KMS-11 (cell line): ENCODE data around the gene HECA.

Source experiments
- H2AFZ ChIP-seq: fragments of 200-600 bp; sonication (generic); 2 replicates; pipeline ENCODE4 v1.6.1; 2016; ENCODE audit warnings: antibody characterized with exemption, mixed run types, low read depth
- H3K27ac ChIP-seq: fragments of 200-600 bp; sonication (generic); 2 replicates; pipeline ENCODE4 v1.6.1; 2016; ENCODE audit warnings: mild to moderate bottlenecking, mixed run types
- H3K27me3 ChIP-seq: fragments of 200-600 bp; sonication (generic); 2 replicates; pipeline ENCODE4 v1.6.1; 2017; ENCODE audit warnings: mild to moderate bottlenecking, low read depth, mixed run types, moderate library complexity; ENCODE audit not compliant: insufficient read depth
- H3K36me3 ChIP-seq: fragments of 200-600 bp; sonication (generic); 2 replicates; pipeline ENCODE4 v1.6.1; 2017; ENCODE audit warnings: mild to moderate bottlenecking, mixed run types; ENCODE audit not compliant: insufficient read depth
- H3K4me1 ChIP-seq: fragments of 200-600 bp; sonication (generic); 2 replicates; pipeline ENCODE4 v1.6.1; 2016; ENCODE audit warnings: mild to moderate bottlenecking, low read depth, mixed run types; ENCODE audit not compliant: poor library complexity, severe bottlenecking
- H3K4me2 ChIP-seq: fragments of 200-600 bp; sonication (generic); 2 replicates; pipeline ENCODE4 v1.7.0; 2016; ENCODE audit warnings: mild to moderate bottlenecking, mixed run types
- H3K4me3 ChIP-seq: fragments of 200-600 bp; sonication (generic); IDR thresholded peaks from 2 replicates; pipeline ENCODE4 v1.6.1; 2017; ENCODE audit warnings: low read depth, low read length, mixed read lengths; ENCODE audit not compliant: insufficient read depth
- H3K79me2 ChIP-seq: fragments of 200-600 bp; sonication (generic); 2 replicates; pipeline ENCODE4 v1.6.1; 2016; ENCODE audit warnings: low read depth, mixed run types; ENCODE audit not compliant: insufficient read depth
- H3K9ac ChIP-seq: fragments of 200-600 bp; sonication (generic); 2 replicates; pipeline ENCODE4 v1.6.1; 2016; ENCODE audit warnings: mild to moderate bottlenecking, mixed run types
- H4K20me1 ChIP-seq: fragments of 200-600 bp; sonication (generic); 2 replicates; pipeline ENCODE4 v1.6.1; 2016; ENCODE audit warnings: mild to moderate bottlenecking, mixed run types; ENCODE audit not compliant: insufficient read depth
- TF ChIP-seq, protein P1 (sequence below): fragments of 200-600 bp; sonication (generic); conservative IDR thresholded peaks from 2 replicates; pipeline ENCODE4 v1.6.1; 2017; ENCODE audit warnings: low read depth, mild to moderate bottlenecking, antibody characterized with exemption, low read length, moderate library complexity, mixed read lengths

Gene HECA

DNA sequence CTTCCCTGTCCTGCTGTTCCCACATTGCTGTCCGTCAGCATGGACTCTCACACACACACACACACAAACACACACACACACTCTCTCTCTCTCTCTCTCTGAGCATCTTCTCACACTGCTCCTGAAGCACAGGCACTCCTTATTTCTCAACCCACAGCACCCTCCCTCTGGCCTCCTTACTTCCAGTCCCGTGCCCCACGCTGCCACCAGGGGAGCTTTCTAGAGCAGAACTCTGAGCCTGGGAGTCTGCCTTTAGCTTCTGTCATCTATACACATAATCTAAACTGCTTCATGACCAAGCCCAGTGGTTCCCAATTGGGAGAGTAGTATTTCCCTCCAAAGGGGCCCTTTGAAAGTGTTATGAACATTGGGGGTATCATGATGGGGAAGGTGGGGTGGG is 29.1 kb downstream of the HECA start:
- Histone ChIP-seq H3K27me3 (no peaks in the 10 kb centered on the region), H3K79me2 (0 out of 2 replicates have a peak, but pooled peaks cover 4% of the 10 kb centered on the region), H2AFZ (no peak overlapping the region), H3K36me3 (no peaks in the 10 kb centered on the region), H3K27ac (no peak overlapping the region), H4K20me1 (no peaks in the 10 kb centered on the region), H3K4me1 (peaks cover 30% of the 10 kb centered on the region), H3K4me2 (no peak overlapping the region), H3K9ac (no peak overlapping the region), H3K4me3 (no peak overlapping the region)
- TF ChIP-seq, protein P1, sequence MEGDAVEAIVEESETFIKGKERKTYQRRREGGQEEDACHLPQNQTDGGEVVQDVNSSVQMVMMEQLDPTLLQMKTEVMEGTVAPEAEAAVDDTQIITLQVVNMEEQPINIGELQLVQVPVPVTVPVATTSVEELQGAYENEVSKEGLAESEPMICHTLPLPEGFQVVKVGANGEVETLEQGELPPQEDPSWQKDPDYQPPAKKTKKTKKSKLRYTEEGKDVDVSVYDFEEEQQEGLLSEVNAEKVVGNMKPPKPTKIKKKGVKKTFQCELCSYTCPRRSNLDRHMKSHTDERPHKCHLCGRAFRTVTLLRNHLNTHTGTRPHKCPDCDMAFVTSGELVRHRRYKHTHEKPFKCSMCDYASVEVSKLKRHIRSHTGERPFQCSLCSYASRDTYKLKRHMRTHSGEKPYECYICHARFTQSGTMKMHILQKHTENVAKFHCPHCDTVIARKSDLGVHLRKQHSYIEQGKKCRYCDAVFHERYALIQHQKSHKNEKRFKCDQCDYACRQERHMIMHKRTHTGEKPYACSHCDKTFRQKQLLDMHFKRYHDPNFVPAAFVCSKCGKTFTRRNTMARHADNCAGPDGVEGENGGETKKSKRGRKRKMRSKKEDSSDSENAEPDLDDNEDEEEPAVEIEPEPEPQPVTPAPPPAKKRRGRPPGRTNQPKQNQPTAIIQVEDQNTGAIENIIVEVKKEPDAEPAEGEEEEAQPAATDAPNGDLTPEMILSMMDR = no peak

DNA sequence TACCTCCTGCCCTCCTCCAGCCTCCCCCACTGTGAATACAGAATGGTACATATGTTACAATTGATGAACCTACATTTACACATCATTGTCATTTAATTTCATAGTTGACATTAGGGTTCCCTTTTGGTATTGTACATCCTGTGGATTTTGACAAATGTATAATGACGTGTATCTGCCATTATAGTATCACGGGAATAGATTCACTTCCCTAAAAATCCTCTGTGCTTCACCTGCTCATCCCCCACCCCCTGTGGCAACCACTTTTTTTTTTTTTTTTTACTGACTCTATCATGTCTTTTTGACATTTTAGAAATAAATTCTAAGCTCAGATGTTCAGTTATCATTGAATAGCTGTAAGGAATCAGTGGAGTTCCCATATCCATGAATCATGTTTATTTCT is 30.4 kb downstream of the HECA start:
- Histone ChIP-seq H3K4me3 (no peak overlapping the region), H3K4me2 (no peak overlapping the region), H3K27ac (no peak overlapping the region), H4K20me1 (no peaks in the 10 kb centered on the region), H3K36me3 (no peaks in the 10 kb centered on the region), H2AFZ (no peak overlapping the region), H3K4me1 (peaks cover 19% of the 10 kb centered on the region), H3K79me2 (0 out of 2 replicates have a peak, but pooled peaks cover 2% of the 10 kb centered on the region), H3K9ac (no peak overlapping the region), H3K27me3 (no peaks in the 10 kb centered on the region)
- TF ChIP-seq, protein P1 = no peak

DNA sequence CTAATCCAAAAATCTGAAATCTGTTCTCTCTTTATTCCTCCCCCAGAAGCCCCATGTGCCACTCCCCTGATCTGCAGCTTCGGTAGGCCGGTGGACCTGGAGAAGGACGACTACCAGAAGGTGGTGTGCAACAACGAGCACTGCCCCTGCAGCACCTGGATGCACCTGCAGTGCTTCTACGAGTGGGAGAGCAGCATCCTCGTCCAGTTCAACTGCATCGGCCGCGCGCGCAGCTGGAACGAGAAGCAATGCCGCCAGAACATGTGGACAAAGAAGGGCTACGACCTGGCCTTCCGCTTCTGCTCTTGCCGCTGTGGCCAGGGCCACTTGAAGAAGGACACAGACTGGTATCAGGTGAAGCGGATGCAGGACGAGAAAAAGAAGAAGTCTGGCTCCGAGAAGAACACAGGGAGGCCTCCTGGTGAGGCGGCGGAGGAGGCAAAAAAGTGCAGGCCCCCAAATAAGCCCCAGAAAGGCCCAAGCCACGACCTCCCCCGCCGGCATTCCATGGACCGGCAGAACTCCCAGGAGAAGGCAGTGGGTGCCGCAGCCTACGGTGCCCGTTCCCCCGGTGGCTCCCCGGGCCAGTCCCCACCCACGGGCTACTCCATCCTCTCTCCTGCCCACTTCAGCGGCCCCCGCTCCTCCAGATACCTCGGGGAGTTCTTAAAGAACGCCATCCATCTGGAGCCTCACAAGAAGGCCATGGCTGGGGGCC is 31.5 kb downstream of the HECA start:
- TF ChIP-seq, protein P1 = no peak
- Histone ChIP-seq H3K4me1 (peaks cover 9% of the 10 kb centered on the region), H3K9ac (no peak overlapping the region), H3K4me3 (no peak overlapping the region), H3K27ac (no peak overlapping the region), H4K20me1 (no peaks in the 10 kb centered on the region), H3K4me2 (no peak overlapping the region), H3K36me3 (no peaks in the 10 kb centered on the region), H3K79me2 (no peaks in the 10 kb centered on the region), H3K27me3 (no peaks in the 10 kb centered on the region), H2AFZ (no peak overlapping the region)

DNA sequence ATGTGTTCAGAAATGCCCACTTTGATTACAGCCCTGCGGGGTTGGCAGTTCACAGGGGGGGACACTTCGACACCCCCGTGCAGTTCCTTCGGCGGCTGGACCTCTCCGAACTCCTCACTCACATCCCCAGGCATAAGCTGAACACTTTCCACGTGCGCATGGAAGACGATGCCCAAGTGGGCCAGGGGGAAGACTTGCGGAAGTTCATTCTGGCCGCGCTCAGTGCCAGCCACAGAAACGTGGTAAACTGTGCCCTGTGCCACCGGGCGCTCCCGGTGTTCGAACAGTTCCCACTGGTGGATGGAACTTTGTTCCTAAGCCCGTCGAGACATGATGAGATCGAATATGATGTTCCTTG is 32.1 kb downstream of the HECA start:
- H4K20me1 ChIP-seq = no peaks in the 10 kb centered on the region
- no peaks in the 10 kb centered on the region for H3K36me3 ChIP-seq
- TF ChIP-seq, protein P1 = no peak
- H3K4me1 ChIP-seq = peaks cover 3% of the 10 kb centered on the region
- H3K27me3 ChIP-seq = no peaks in the 10 kb centered on the region
- H3K4me2 ChIP-seq = no peak overlapping the region
- no peak overlapping the region for H2AFZ ChIP-seq
- H3K4me3 ChIP-seq = no peak overlapping the region
- H3K79me2 ChIP-seq = no peaks in the 10 kb centered on the region
- no peak overlapping the region for H3K27ac ChIP-seq
- H3K9ac ChIP-seq = no peak overlapping the region
